CD4-positive, alpha-beta T cell treated with Interleukin-17A for 4 hours (primary cell): ENCODE results near the gene AGPAT3.
A peak's percentile ranks its signal among the peaks of the same experiment; 100 is the strongest.
"Not testable (repeated sequence)": the region's sequence is repeated elsewhere in the genome, so short reads cannot be mapped to it uniquely, and the experiment has no call there.

ENCODE experiments used
- DNase-seq: peaks from one replicate; pipeline ENCODE4 v3.0.0-alpha.2; 2020; ENCODE audit warnings: mixed read lengths

Gene AGPAT3

DNA sequence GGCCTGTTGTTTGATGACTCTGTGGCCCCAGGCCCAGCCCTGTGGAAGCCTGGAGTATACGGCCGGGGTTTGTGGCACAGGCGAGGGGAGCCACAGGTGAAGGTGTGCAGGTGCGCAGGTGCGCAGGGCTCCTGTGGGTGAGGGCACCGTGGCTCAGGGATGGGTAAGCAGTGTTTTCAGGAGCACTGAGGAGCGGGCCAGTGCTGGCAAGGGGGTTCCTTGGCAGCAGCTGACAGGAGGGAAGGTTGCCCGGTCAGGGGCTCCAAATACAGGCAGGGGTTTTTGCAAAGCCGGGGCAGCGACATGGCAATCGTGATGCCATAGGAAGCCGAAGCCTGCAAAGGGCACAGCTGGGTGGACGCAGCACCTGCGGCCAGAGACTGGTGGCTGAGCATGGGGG is 20.7 kb downstream of the AGPAT3 start:
- DNase-seq: no peak

DNA sequence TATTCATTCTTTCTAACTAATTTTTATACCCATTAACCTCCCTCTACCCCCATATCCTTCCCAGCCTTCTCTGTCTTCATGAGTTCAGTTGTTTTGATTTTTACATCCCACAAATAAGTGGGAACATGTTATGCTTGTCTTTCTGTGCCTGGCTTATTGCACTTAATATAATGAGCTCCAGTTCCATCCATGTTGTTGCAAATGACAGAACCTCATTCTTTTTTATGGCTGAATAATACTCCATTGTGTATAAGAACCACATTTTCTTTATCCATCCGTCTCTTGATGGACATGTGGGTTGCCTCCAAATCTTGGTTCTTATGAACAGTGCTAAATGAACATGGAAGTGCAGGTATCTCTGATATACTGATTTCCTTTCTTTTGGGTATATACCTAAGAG is 21.5 kb downstream of the AGPAT3 start:
- DNase-seq: no peak

DNA sequence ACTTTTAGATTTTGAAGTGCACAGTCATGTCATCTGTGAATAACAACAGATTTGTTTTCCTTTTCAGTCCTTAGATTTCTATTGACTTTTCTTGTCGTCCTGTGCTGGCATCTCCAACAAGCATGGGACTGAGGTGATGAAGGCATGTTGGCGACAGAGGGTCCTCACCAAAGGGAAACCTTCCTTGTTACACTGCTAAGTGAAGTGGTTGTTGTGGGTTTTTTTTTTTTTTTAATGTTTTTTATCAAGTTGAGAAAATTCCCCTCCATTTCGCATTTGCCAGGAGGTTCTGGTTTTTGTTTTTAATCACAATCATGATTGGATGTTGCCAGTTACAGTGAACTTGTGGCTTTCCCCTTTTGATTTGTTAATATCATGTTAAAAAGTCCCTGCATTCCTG is 24.0 kb downstream of the AGPAT3 start:
- DNase-seq: no peak

DNA sequence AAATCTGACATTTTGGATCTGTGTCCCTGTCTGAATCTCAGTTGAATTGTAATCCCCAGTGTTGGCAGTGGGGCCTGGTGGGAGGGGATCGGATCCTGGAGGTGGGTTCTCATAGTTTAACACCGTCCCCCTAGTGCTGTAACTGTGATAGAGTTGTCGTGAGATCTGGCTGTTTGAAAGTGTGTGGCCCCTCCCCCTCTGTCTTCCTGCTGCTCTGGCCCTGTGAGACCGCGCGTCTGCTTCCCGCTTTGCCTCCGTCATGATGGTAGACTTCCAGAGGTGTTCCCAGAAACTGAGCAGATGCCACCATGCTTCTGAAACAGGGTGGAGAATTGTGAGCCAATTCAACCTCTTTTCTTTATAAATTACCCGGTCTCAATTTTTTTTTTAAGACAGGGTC is 25.0 kb downstream of the AGPAT3 start:
- no peak for DNase-seq

DNA sequence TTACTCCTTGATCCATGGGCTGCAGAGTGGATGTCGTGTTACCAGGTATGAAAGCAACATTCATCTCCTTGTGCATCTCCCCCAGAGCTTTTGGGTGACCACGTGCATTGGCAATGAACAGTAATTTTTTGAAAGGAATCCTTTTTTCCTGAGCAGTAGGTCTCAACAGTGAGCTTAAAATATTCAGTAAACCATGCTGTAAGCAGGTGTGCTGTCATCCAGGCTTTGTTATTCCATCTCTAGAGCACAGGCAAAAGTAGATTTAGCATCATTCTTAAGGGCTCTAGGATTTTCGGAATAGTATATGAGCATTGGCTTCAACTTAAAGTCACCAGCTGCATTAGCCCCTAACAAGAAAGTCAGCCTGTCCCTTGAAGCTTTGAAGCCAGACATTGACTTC is 27.3 kb downstream of the AGPAT3 start:
- DNase-seq: no peak

DNA sequence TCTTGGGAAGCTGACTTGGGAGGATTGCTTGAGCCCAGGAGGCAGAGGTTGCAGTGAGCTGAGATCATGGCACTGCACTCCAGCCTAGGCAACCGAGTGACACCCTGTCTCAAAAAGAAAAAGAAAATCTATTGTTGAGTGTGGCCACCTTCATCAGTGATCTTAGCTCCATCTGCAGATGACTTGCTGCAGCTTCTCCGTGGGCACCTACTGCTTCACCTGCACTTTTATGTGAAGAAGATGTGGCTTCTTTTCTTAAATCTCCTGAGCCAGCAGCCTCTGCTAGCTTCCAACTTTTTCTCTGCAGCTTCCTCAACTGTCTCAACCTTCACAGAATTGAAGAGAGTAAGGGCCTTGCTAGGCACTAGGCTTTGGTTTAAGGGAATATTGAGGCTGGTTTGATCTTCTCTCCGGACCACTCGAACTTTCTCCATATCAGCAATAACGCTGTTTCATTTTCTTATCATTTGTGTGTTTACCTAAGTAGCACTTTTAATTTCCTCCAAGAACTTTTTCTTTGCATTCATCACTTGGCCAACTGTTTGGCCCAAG is 28.0 kb downstream of the AGPAT3 start:
- DNase-seq: no peak

DNA sequence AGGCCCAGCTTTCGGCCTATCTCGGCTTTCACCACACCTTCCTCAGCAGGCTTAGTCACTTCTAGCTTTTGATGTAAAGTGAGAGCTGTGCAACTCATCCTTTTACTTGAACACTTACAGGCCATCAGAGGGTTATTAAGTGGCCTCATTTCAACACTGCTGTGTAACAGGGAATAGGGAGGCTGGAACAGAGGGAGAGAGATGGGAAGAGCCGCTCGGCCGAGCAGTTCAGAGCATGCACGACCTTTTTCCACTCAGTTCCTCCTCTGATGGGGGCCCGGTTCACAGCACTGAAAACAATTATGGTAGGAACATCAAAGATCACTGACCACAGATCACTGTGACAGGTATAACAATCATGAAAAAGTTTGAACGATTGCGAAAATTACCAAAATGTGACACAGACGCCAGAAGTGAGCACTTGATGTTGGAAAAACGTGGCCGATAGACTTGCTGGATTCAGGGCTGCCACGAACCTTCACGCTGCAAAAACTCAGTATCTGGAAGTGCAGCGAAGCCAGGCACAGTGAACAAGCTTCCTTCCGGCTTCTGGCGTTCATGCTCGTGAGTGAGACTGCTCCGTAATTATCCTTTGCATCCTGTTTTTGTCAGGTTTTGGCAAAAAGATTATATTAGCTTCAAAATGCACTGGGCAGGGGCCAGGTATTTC is 28.6 kb downstream of the AGPAT3 start:
- DNase-seq: peak; percentile 40

DNA sequence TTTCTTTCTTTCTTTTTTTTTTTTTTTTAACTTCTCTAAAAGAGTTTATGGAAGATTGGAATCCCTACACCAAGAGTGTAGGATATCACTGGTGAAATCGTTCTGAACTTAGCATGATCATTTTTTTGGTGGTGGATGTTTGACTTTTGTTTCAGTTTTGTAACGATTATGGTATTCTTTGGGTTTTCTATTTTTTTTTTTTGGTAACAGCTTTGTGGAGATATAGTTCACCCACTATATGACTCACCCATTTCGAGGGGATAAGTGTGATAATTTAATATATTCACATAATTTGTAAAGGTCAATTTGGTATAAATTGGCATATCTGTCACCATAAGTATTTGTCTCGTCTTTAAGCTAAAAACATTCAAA is 29.2 kb downstream of the AGPAT3 start:
- DNase-seq: no peak

DNA sequence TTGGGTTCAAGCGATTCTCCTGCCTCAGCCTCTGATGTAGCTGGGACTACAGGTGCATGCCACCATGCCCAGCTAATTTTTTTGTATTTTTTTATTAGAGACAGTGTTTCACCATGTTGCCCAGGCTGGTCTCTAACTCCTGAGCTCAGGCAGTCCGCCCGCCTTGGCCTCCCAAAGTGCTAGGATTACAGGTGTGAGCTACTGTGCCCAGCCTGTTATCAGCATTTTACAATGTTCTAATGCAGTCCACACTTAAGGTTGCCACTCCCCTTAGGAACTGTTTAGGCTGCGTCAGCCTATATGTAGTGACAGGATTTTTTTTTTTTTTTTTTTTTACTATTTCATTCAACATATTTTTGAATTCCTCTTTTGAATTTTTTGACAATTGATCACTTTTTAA is 30.2 kb downstream of the AGPAT3 start:
- no peak for DNase-seq

DNA sequence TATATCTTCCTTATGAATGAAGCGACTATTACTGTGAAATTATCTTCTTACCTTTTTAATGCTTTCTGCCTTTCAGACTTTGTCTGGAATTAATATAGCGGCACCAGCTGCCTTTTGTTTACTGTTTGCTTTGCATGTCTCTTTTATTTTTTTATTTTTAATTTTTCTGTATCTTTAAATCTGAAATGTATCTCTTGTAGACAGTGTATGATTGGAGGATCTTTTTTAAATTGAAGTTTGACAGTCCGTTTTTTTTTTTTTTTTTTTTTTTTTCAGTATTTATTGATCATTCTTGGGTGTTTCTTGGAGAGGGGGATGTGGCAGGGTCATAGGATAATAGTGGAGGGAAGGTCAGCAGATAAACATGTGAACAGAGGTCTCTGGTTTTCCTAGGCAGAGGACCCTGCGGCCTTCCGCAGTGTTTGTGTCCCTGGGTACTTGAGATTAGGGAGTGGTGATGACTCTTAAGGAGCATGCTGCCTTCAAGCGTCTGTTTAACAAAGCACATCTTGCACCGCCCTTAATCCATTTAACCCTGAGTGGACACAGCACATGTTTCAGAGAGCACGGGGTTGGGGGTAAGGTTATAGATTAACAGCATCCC is 31.8 kb downstream of the AGPAT3 start:
- DNase-seq: not testable (repeated sequence)

DNA sequence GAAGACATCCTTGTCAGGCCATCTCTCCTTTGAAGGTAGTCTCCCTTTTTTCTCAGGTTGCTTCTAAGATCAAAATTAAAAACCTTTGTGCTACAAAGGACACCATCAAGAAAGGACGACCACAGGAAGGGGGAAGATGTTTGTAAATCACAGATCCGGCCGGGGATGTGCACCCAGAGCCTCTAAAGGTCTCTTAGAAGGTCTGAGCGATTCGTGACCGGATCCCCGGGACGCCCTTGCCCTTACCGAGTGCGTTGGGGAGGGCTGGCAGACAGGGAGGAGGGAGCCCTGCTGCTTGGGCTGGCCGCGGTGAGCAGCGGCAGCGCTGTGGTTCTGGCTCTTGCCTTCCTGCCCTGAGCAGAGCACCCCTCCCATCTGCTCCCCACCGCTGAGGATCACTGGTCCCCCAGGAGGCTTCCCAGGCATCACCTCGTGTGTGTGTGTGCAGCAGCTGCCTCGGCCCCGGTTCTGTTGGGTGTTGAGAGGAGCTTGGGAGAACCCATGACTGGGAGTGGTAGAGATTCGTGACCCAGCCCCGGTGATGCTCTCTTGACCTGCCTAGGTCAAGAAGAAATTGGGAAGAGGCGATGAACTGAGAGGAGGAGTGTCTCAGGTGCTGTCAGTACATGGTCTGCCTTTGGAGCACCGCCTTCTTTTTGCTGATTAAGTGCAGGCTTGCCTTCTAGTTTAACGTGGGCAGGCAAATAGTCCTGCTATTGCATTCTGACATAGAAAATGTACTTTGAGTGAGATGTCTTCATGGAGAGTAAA is 34.5 kb downstream of the AGPAT3 start:
- no peak for DNase-seq

DNA sequence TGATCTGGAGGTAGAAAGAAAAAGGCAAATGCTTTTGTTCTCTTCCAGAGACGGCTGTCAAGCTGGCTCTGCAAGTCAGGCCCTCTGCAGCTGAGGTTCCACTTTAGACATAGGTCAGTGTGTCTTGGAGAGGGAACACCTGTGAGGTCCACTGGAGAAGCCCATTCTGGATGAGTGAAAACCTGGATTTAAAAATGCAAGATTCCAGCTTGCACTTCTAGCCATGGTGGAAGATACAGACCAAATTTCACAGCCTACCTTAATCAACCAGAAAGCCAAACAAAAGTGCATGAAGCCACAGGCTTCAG is 35.0 kb downstream of the AGPAT3 start:
- no peak for DNase-seq

DNA sequence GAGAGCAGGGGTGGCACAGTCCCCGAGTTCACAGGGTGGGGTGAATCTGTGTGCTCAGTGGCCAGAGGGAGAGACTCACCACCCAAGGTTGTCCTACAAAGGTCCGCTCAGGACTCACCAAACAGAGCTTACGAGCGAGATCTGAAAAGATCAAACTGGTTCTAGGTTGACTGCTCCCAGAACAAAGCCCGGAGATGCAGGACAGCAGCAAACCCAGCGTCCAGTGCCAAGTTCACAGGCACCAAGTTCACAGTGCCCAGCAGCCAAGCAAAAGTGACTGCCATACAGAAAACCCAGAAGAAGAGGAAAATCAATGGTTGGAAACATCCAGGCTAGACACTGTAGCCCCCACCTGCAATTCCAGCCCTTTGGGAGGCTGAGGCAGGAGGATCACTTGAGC is 35.7 kb downstream of the AGPAT3 start:
- no peak for DNase-seq

DNA sequence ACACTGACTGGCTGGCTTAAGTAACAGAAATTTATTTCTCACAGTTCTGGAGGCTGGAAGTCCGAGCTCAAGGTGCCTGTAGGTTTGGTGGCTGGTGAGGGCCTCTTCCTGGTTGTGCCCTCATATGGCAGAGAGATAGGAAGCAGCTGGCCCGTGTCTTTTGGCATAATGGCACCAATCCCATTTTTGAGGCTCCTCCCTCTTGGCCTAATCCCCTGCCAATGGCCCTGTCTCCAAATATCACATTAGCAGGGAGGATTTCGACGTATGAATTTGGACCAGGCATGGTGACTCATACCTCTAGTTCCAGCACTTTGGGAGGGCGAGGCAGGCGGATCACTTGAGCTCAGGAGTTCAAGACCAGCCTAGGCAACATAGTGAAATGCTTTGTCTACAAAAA is 37.4 kb downstream of the AGPAT3 start:
- DNase-seq: no peak

DNA sequence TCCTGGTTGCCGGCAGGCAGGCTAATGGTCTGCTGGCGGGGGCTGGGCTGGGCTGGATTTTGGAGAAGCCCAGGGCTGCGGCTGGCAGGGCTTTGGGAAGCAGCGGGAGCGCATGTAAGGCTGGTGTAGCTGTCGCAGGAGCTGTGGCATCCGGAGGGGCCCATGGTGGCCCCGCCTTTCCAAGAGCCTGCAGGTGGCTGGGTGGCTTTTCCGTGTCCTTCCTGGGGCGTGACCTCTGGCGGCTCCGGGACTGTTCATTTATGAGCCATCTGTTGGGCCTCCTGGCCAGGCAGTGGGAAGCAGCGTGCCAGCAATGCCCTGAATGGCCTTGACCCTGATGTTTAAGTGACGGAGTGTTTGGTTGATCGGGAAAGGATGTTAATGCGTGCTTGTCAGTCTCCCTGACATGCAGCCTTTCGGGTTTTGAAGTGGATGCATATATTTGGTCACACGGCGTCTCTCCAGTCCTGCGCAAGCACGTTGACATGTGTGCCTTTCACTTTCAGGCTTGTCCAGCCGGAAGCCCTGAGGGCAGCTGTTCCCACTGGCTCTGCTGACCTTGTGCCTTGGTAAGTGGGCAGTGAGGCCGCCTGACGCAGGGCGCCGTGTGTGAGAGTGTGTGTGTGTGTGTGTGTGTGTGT is 38.5 kb downstream of the AGPAT3 start:
- DNase-seq: no peak

DNA sequence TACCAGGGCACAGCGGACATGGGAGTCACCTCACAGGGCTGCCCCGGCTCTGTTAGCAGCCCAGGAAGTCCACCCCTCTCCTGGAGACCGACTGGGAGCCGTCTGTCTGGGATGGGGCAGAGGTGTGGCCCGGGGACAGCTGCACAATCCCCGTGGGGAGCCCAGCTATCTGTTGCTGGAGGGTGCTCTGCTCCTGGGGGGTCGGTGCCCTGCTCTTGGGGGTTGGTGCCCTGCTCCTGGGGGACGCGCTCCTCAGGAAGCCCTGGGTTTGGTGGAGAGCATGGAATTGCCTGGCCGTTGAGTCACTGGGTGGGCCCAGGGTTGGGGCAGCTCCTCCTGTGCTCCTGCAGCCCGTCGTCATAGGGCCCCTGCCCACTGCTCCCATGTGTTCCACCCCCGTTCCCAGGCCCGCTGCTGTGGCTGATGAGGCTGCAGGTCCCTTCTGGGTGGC is 39.3 kb downstream of the AGPAT3 start:
- no peak for DNase-seq

DNA sequence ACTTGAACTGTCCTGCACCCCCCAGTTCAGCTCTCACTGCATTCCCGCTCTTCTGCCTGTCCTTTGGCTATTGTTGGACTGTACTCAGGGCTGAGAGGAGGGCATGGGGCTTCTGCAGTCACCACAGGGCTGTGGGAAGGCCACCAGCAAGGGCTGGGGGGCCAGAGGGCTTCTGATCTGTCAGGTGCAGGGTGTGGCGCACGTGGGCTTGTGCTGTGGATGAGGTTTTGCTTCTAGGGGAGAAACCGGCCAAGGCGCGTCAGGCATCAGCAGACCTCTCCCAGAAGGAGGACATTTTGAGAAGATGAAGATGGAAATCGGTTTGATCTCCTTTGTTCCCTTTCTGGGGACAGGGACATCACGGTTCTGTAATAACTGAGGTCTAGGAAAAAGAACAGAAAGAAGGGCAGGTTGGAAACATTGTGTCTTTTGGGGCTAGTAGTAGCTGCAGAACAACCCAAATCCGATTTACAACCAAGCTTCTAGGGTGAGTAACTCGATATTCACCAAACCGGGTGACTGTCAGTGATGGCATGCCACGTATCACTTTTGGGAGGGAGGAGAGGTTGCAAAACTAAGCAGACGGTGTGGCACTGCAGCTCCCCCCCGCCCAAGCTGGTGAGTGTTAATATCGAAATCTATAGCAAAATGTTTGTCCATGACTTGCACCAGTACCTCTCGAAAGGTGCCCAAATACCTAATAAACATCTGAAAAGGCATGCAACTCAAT is 40.9 kb downstream of the AGPAT3 start:
- no peak for DNase-seq

DNA sequence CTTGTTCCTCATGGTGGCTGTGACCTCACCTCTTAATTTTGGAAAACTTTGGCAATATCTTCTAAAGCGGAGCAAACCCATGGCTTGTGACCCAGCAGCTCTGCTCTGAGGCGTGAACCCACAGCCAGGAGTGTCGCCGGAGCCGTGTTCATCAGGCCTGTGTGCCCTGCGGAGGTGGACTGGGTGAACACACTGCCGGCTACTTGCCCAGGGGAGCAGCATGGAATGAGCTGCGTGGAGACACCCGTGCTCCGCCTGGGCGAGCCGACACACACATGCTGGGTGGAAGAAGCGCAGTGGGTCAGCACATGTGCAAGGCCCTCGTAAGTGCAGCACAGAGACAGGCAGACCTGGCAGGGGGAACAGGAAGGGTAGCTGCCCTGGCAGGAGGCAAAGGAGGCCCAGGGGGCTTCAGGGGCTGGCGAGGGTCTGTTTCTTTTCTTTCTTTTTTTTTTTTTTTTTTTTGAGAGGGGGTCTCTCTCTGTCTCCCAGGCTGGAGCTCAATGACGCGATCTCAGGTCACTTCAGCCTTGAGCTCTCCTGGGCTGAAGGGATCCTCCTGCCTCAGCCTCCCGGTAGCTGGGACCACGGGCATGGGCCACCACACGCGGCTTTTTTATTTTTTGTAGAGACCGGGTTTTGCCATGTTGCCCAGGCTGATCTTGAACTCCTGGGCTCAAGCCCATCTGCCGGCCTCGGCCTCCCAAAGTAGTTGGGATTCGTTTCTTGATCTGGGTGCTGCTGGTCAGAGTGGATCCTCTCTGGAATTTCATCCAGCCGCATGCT is 41.8 kb downstream of the AGPAT3 start:
- DNase-seq: no peak

DNA sequence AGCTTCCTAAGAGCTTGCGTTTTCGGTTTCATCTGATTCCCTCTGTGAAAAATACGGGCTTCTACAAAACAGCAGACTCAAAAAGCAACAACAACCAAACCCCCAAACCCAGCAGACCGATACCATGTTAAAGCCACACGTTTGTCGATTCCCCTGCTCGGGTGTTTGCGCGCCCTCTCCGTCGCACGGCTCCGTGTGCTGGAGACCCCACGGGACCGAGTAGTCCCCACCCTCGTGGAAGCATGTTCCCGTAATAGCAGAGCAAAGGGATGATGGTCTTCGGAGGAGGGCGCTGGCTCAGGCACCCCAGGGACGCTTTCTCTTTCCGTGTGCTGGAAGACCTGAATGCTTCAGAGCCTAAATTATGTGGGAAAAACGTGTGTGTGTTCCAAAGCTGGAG is 42.7 kb downstream of the AGPAT3 start:
- no peak for DNase-seq

DNA sequence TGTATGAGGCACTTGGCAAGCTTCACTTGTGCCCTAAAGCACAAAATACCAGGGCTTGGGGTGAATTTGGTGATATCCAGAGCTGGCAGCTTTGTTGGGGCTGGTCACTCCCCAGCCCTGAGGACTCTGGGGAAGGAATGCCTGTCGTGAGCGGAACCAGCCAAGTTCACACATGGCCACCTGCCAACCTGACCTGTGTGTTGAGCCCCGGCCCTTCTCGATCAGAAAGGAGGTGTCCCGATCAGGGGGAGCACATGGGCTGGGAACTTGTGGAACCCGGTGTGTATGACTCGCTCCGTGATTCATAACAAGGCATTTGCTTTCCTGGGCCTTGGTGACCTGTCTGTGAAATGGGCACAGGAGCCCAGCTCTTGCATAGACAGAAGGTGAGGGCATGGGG is 43.1 kb downstream of the AGPAT3 start:
- DNase-seq: no peak

DNA sequence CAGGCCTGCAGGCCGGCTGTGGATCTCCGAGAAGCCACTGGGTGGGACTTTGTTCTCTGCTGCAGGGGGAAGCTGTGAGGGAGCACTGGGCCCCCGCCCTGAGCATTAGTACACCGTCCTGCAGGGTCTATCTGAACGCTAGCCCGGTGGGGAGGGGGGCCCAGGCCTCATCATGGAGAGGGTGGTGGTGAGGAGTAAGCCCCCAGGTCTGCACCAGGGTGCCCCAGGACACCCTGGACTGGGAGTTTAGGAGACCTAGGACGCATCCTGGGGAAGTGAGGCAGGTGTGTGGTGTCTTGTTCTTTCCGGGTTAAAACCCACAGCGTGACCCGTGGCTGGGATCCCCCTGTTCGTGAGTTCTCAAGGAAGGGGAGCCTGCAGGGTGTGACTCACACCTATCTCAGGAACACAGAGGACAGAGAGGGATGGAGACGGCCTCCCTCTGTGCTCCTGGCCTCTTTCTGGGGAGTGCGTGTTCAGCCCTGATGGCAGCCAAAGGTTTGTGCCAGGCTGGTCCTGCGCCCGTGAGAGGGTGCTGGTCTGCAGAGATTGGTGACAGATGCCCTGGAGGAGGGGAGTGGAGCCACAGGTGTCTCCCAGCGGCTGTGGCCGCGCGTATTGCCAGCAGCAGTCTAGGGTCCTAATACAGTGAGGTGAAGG is 44.8 kb downstream of the AGPAT3 start:
- DNase-seq: no peak

DNA sequence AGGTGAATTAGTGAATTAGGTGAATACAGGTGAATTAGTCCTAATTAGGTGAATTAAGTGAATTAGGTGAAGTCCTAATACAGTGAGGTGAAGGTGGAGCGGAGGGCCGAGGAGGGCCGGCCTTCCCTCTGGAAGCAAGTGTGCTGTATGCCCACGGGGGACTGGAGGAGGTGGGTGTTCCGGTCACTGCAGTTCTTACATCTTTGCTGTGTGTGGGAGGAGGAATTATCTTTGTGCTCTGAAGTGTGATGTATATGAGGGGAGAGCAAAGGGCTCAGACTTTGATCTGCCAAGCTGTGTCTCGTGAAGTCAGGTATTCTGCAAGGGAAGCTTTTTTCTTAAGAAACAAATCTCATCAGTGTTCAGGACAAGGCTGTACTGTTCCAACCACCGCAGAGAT is 45.4 kb downstream of the AGPAT3 start:
- no peak for DNase-seq
